KMS-11 (cell line): ENCODE results near the gene DNM3.

Experiments
- H2AFZ ChIP-seq: fragments of 200-600 bp; sonication (generic); 2 replicates; pipeline ENCODE4 v1.6.1; 2016; ENCODE audit warnings: antibody characterized with exemption, mixed run types, low read depth
- H3K27ac ChIP-seq: fragments of 200-600 bp; sonication (generic); 2 replicates; pipeline ENCODE4 v1.6.1; 2016; ENCODE audit warnings: mild to moderate bottlenecking, mixed run types
- H3K27me3 ChIP-seq: fragments of 200-600 bp; sonication (generic); 2 replicates; pipeline ENCODE4 v1.6.1; 2017; ENCODE audit warnings: mild to moderate bottlenecking, low read depth, mixed run types, moderate library complexity; ENCODE audit not compliant: insufficient read depth
- H3K36me3 ChIP-seq: fragments of 200-600 bp; sonication (generic); 2 replicates; pipeline ENCODE4 v1.6.1; 2017; ENCODE audit warnings: mild to moderate bottlenecking, mixed run types; ENCODE audit not compliant: insufficient read depth
- H3K4me1 ChIP-seq: fragments of 200-600 bp; sonication (generic); 2 replicates; pipeline ENCODE4 v1.6.1; 2016; ENCODE audit warnings: mild to moderate bottlenecking, low read depth, mixed run types; ENCODE audit not compliant: poor library complexity, severe bottlenecking
- H3K4me2 ChIP-seq: fragments of 200-600 bp; sonication (generic); 2 replicates; pipeline ENCODE4 v1.7.0; 2016; ENCODE audit warnings: mild to moderate bottlenecking, mixed run types
- H3K4me3 ChIP-seq: fragments of 200-600 bp; sonication (generic); IDR thresholded peaks from 2 replicates; pipeline ENCODE4 v1.6.1; 2017; ENCODE audit warnings: low read depth, low read length, mixed read lengths; ENCODE audit not compliant: insufficient read depth
- H3K79me2 ChIP-seq: fragments of 200-600 bp; sonication (generic); 2 replicates; pipeline ENCODE4 v1.6.1; 2016; ENCODE audit warnings: low read depth, mixed run types; ENCODE audit not compliant: insufficient read depth
- H3K9ac ChIP-seq: fragments of 200-600 bp; sonication (generic); 2 replicates; pipeline ENCODE4 v1.6.1; 2016; ENCODE audit warnings: mild to moderate bottlenecking, mixed run types
- H4K20me1 ChIP-seq: fragments of 200-600 bp; sonication (generic); 2 replicates; pipeline ENCODE4 v1.6.1; 2016; ENCODE audit warnings: mild to moderate bottlenecking, mixed run types; ENCODE audit not compliant: insufficient read depth
- TF ChIP-seq, protein P1 (sequence below): fragments of 200-600 bp; sonication (generic); conservative IDR thresholded peaks from 2 replicates; pipeline ENCODE4 v1.6.1; 2017; ENCODE audit warnings: low read depth, mild to moderate bottlenecking, antibody characterized with exemption, low read length, moderate library complexity, mixed read lengths

The DNM3 gene

DNA sequence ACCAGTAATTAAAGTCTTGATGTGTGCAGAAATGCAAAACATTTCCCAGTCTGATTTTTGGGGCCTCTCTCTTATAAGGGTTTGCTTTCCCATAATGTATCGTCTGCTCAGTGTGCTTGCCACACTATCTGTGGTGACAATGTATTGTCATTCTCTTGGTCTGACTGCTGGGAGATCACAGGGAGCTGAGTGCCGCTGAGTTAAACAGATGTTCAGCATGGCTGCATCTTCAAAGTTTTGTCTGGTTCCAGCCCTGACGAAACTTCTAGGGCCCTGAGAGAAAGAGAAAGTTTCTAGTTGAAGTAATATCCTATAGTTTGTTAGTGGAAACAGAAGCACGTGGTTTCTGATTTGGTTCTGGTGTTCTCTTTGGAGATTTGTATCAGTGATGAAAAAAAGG, 42.6 kb downstream of the DNM3 start:
- no peaks in the 10 kb centered on the region for H3K36me3 ChIP-seq
- H3K4me2 ChIP-seq: peak overlapping the region; percentile 49; the same call in 1 of the 2 replicates
- H2AFZ ChIP-seq: peak overlapping the region; percentile 27; the same call in 1 of the 2 replicates
- H3K27ac ChIP-seq: no peak overlapping the region
- H3K27me3 ChIP-seq: no peaks in the 10 kb centered on the region
- H4K20me1 ChIP-seq: no peaks in the 10 kb centered on the region
- peaks cover 27% of the 10 kb centered on the region for H3K4me1 ChIP-seq
- H3K4me3 ChIP-seq: no peak overlapping the region
- no peak overlapping the region for H3K9ac ChIP-seq
- TF ChIP-seq, protein P1, sequence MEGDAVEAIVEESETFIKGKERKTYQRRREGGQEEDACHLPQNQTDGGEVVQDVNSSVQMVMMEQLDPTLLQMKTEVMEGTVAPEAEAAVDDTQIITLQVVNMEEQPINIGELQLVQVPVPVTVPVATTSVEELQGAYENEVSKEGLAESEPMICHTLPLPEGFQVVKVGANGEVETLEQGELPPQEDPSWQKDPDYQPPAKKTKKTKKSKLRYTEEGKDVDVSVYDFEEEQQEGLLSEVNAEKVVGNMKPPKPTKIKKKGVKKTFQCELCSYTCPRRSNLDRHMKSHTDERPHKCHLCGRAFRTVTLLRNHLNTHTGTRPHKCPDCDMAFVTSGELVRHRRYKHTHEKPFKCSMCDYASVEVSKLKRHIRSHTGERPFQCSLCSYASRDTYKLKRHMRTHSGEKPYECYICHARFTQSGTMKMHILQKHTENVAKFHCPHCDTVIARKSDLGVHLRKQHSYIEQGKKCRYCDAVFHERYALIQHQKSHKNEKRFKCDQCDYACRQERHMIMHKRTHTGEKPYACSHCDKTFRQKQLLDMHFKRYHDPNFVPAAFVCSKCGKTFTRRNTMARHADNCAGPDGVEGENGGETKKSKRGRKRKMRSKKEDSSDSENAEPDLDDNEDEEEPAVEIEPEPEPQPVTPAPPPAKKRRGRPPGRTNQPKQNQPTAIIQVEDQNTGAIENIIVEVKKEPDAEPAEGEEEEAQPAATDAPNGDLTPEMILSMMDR: no peak
- no peaks in the 10 kb centered on the region for H3K79me2 ChIP-seq

DNA sequence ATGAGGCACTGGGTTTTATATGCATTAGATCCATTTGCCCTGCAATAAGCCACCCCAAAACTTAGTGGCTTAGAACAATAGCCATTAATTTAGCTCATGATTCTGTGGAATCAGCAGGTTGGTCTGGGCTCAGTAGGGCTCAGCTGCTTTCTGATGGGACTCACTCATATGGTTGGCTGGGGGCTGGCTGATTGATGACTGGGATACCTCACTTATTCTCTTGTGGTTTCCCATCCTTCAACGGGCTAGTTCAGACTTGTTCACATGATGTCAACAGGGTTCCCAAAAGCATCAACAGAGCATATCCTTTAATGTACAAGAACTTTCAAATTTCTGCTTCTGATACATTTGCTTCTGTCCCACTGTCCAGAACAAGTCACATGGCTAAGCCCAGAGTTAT, 43.2 kb downstream of the DNM3 start:
- Histone ChIP-seq H3K4me3 (no peak overlapping the region), H4K20me1 (no peaks in the 10 kb centered on the region), H3K4me1 (peaks cover 27% of the 10 kb centered on the region), H3K27ac (no peak overlapping the region), H3K79me2 (no peaks in the 10 kb centered on the region), H3K36me3 (no peaks in the 10 kb centered on the region), H2AFZ (no peak overlapping the region), H3K9ac (no peak overlapping the region), H3K27me3 (no peaks in the 10 kb centered on the region), H3K4me2 (peak overlapping the region; percentile 49; the same call in 1 of the 2 replicates)
- TF ChIP-seq, protein P1: no peak

DNA sequence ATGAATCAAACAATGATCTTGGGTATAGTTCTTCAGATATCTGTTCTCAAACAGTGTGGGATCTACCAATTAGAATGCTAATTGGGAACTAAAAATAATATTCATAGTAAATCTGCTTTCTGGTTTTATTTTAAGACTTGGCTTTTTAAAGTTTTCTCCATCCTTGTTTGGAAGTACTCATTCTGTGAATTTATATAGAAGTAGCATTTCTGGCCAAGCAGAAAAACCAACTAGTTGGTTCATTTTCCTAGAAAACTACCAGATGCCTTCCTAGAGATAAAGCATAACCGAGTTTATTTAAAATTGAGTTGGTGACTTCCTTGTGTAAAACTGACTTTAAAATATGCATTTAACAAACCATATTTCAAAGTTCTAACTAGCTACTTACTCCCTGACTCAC, 48.8 kb downstream of the DNM3 start:
- H3K9ac ChIP-seq: no peak overlapping the region
- no peak overlapping the region for H3K27ac ChIP-seq
- H3K36me3 ChIP-seq: no peaks in the 10 kb centered on the region
- H3K4me3 ChIP-seq: no peak overlapping the region
- H3K27me3 ChIP-seq: no peaks in the 10 kb centered on the region
- no peak overlapping the region for H2AFZ ChIP-seq
- H3K4me1 ChIP-seq: no peaks in the 10 kb centered on the region
- no peaks in the 10 kb centered on the region for H4K20me1 ChIP-seq
- H3K4me2 ChIP-seq: no peak overlapping the region
- H3K79me2 ChIP-seq: no peaks in the 10 kb centered on the region
- TF ChIP-seq, protein P1: no peak

DNA sequence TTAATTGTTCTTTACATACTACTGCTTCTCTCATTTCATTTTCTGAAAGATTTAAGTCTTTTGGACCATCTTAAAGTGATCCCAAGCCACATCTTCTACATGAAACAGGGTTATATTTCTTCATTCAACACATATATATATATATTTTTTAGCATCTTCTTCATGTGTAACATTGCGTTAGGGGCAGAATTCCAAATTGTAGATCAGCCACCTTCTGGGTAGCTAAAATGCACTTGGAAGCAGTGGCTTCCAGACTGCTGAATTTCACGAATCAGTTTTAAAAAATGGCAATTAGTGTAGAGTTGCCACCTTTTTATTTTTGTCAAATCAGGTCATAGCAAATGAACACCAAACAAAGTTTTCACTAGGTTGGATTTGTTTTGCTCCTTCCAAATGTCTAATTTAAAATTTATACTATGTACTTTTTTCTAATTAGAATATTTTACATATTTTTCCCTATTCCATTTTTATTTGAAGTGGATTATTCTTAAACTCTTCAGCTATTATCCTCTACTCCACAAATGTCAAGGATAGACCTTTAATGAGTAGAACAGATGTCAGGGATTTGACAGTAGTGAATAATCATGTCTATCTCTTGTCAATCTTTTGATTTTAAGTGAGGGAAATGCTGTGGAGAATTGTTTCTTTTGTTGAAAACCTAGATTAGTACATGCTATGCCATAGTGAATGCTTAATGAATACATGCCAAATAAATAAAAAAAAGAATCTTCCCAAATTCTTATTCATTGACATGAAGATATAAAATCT, 55.8 kb downstream of the DNM3 start:
- no peak overlapping the region for H3K4me3 ChIP-seq
- H3K4me2 ChIP-seq: no peak overlapping the region
- H3K9ac ChIP-seq: no peak overlapping the region
- no peak overlapping the region for H3K27ac ChIP-seq
- H3K4me1 ChIP-seq: no peaks in the 10 kb centered on the region
- TF ChIP-seq, protein P1: no peak
- H3K27me3 ChIP-seq: no peaks in the 10 kb centered on the region
- H2AFZ ChIP-seq: no peak overlapping the region
- no peaks in the 10 kb centered on the region for H4K20me1 ChIP-seq
- no peaks in the 10 kb centered on the region for H3K79me2 ChIP-seq
- no peaks in the 10 kb centered on the region for H3K36me3 ChIP-seq
